Panc1 (cell line): Measurements from ENCODE around the gene HHLA2. TPM values are rescaled to one million over a fixed set of nuclear protein-coding genes. Genes with fewer than 3 reads are reported as not detected.

Experiments
- ATAC-seq: fragments of 200-7000 bp; cut with Tn5 transposase; 2 replicates; pipeline ENCODE4 v1.9.1; 2020; ENCODE audit warnings: mild to moderate bottlenecking, moderate library complexity
- BruUV-seq: library from RNA; stranded (reverse); fragments of 400-500 nt; replicated peaks from 2 replicates; lab custom pipeline; 2021; lab: Mats Ljungman, UMichigan
- CTCF ChIA-PET: fragments of 300-600 bp; sonication (Branson Sonifier 250); formaldehyde crosslinking; loops from one replicate; lab custom pipeline; 2022; ENCODE audit warnings: antibody characterized with exemption; lab: Charles Lee
- POLR2A ChIA-PET: fragments of 300-600 bp; sonication (Branson Sonifier 250); formaldehyde crosslinking; loops from one replicate; lab custom pipeline; 2022; ENCODE audit warnings: antibody characterized with exemption; lab: Charles Lee
- DNase-seq: peaks from one replicate; pipeline ENCODE4 v3.0.0-alpha.2; 2010; ENCODE audit warnings: low read depth, low spot score
- H3K27ac ChIP-seq: 2 replicates; pipeline ENCODE4 v1.5.1; 2011; ENCODE audit warnings: mild to moderate bottlenecking, low read length, inconsistent platforms
- H3K27me3 ChIP-seq: fragments of 200-500 bp; sonication (Bioruptor generic); 2 replicates; pipeline ENCODE4 v1.6.0; 2014; ENCODE audit warnings: low read length, inconsistent platforms; ENCODE audit not compliant: control insufficient read depth, insufficient read depth
- H3K36me3 ChIP-seq: fragments of 200-500 bp; sonication (Bioruptor generic); 2 replicates; pipeline ENCODE4 v1.5.1; 2014; ENCODE audit warnings: inconsistent platforms, mild to moderate bottlenecking, low read length, moderate library complexity; ENCODE audit not compliant: control insufficient read depth, insufficient read depth
- H3K4me1 ChIP-seq: 2 replicates; pipeline ENCODE4 v1.5.1; 2011; ENCODE audit warnings: inconsistent platforms, mild to moderate bottlenecking, low read length, moderate library complexity; ENCODE audit not compliant: control insufficient read depth, insufficient read depth
- H3K4me3 ChIP-seq, 2 experiments: 2 replicates each; pipeline ENCODE4 v1.5.1; 2011 to 2012; ENCODE audit warnings: low read depth in 2 of 2, low read length in 2 of 2, mild to moderate bottlenecking in 2 of 2, inconsistent platforms in 1 of 2, moderate library complexity in 1 of 2
- H3K9me3 ChIP-seq: fragments of 200-500 bp; sonication (Bioruptor generic); 2 replicates; pipeline ENCODE4 v1.5.1; 2014; ENCODE audit warnings: low read depth, mild to moderate bottlenecking, inconsistent platforms, low read length, moderate library complexity; ENCODE audit not compliant: control insufficient read depth, insufficient read depth
- CTCF ChIP-seq: fragments of 450-650 bp; IDR thresholded peaks from 2 replicates; pipeline ENCODE4 v1.5.1; 2017; ENCODE audit warnings: mild to moderate bottlenecking
- POLR2AphosphoS5 ChIP-seq: IDR thresholded peaks from 2 replicates; pipeline ENCODE4 v1.6.1; 2012; ENCODE audit warnings: mild to moderate bottlenecking, low read depth, low read length, moderate library complexity
- SIN3A ChIP-seq: IDR thresholded peaks from 2 replicates; pipeline ENCODE4 v1.6.1; 2012; ENCODE audit warnings: low read depth, mild to moderate bottlenecking, low read length, moderate library complexity, borderline replicate concordance; ENCODE audit not compliant: insufficient read depth
- TCF7L2 ChIP-seq: IDR thresholded peaks from 2 replicates; pipeline ENCODE4 v1.6.1; 2011; ENCODE audit warnings: mild to moderate bottlenecking, low read depth, low read length, inconsistent platforms
- in situ Hi-C: cut with HindIII; loops from 2 replicates; pipeline ENCODE4 v1.10.0; 2016; ENCODE audit warnings: low sequenced_read_pairs, low pct_unique_long_range_greater_than_20kb
- intact Hi-C: fragments of 100-400 bp; cut with micrococcal nuclease; formaldehyde crosslinking; loops from one replicate; pipeline ENCODE4 v1.10.0; 2022; ENCODE audit not compliant: unreplicated experiment
- total RNA-seq: library from RNA; stranded (reverse); gene quantifications from one replicate; pipeline ENCODE4 v1.2.1, GENCODE V29; 2021; ENCODE audit not compliant: unreplicated experiment
- TF ChIP-seq, protein P1 (sequence below), 2 experiments: IDR thresholded peaks; 2 replicates each; pipeline ENCODE4 v1.6.1; 2011 to 2012; ENCODE audit warnings: low read depth in 2 of 2, control low read depth in 1 of 2, low read length in 1 of 2, mild to moderate bottlenecking in 1 of 2, moderate library complexity in 1 of 2; ENCODE audit not compliant: insufficient read depth in 1 of 2

HHLA2 gene
- total RNA-seq, 1 experiment from 2014 or later, result not detected

- POLR2A ChIA-PET, result no interaction called here
- DNase-seq (no peak), ATAC-seq (no peak)
- intact Hi-C loops (no loop called here), in situ Hi-C loops (no loop called here)
- BruUV-seq, result no TSS peak
- TF ChIP-seq CTCF, result no peak
- TF ChIP-seq TCF7L2, result no peak
- no peak for TF ChIP-seq SIN3A
- TF ChIP-seq, protein P1, sequence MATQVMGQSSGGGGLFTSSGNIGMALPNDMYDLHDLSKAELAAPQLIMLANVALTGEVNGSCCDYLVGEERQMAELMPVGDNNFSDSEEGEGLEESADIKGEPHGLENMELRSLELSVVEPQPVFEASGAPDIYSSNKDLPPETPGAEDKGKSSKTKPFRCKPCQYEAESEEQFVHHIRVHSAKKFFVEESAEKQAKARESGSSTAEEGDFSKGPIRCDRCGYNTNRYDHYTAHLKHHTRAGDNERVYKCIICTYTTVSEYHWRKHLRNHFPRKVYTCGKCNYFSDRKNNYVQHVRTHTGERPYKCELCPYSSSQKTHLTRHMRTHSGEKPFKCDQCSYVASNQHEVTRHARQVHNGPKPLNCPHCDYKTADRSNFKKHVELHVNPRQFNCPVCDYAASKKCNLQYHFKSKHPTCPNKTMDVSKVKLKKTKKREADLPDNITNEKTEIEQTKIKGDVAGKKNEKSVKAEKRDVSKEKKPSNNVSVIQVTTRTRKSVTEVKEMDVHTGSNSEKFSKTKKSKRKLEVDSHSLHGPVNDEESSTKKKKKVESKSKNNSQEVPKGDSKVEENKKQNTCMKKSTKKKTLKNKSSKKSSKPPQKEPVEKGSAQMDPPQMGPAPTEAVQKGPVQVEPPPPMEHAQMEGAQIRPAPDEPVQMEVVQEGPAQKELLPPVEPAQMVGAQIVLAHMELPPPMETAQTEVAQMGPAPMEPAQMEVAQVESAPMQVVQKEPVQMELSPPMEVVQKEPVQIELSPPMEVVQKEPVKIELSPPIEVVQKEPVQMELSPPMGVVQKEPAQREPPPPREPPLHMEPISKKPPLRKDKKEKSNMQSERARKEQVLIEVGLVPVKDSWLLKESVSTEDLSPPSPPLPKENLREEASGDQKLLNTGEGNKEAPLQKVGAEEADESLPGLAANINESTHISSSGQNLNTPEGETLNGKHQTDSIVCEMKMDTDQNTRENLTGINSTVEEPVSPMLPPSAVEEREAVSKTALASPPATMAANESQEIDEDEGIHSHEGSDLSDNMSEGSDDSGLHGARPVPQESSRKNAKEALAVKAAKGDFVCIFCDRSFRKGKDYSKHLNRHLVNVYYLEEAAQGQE (IDR thresholded peaks at IDR 0.05; ENCODE audit: insufficient read depth in 1 of 2, low read depth in 2 of 2, low read length in 1 of 2), result no peak
- no peak for TF ChIP-seq POLR2AphosphoS5
- CTCF ChIA-PET, result no interaction called here
- H3K4me1 ChIP-seq, result no peaks in the 10 kb centered on the region
- no peaks in the 10 kb centered on the region for H3K9me3 ChIP-seq
- H3K4me3 ChIP-seq, result no peak overlapping the region
- no peaks in the 10 kb centered on the region for H3K27me3 ChIP-seq
- no peak overlapping the region for H3K27ac ChIP-seq
- H3K36me3 ChIP-seq, result no peaks in the 10 kb centered on the region
Observed at GRCh38 chr3:108311797-108312196, 15.4 kb downstream of the HHLA2 start.

- in situ Hi-C loops (no loop called here), intact Hi-C loops (no loop called here)
- Histone ChIP-seq H3K27me3 (no peaks in the 10 kb centered on the region), H3K9me3 (no peaks in the 10 kb centered on the region), H3K36me3 (no peaks in the 10 kb centered on the region), H3K27ac (no peak overlapping the region), H3K4me1 (no peaks in the 10 kb centered on the region), H3K4me3 (no peak overlapping the region)
- ATAC-seq (no peak), DNase-seq (no peak)
- TF ChIP-seq SIN3A, result no peak
- TF ChIP-seq, protein P1 (IDR thresholded peaks at IDR 0.05; ENCODE audit: insufficient read depth in 1 of 2, low read depth in 2 of 2, low read length in 1 of 2), result no peak
- TF ChIP-seq POLR2AphosphoS5, result no peak
- TF ChIP-seq CTCF, result no peak
- no peak for TF ChIP-seq TCF7L2
- ChIA-PET CTCF (no interaction called here), POLR2A (no interaction called here)
- BruUV-seq, result no TSS peak
Observed at GRCh38 chr3:108312656-108313055, 16.3 kb downstream of the HHLA2 start.
